ENCODE results near the gene UMODL1. TPM values are rescaled to one million over a fixed set of nuclear protein-coding genes. Genes with fewer than 3 reads are reported as not detected.

The UMODL1 gene
- polyA plus RNA-seq, 3 donors = not detected

- Histone ChIP-seq H2AFZ (ENCODE audit: insufficient read depth, low read depth, low read length, poor library complexity, severe bottlenecking) (peak overlapping the region; percentile 26), H3K79me2 (ENCODE audit: insufficient read depth, low read length) (no peaks in the 10 kb centered on the region), H3K4me2 (replicated peaks; ENCODE audit: extremely low read depth, low read length, poor library complexity, severe bottlenecking) (peak overlapping the region; percentile 86), H3K27ac (ENCODE audit: low read depth in 1 of 2, low read length in 2 of 2) (peak overlapping the region; percentile 90 to 95), H3K36me3 (replicated peaks in 1 of 2; ENCODE audit: control insufficient read depth in 1 of 2, insufficient read depth in 2 of 2, low read length in 2 of 2) (no peaks in the 10 kb centered on the region), H3K9ac (ENCODE audit: insufficient read depth, low read length, poor library complexity, severe bottlenecking) (peak overlapping the region; percentile 73), H3K9me3 (replicated peaks in 1 of 2; ENCODE audit: control insufficient read depth in 1 of 2, insufficient read depth in 1 of 2, low read length in 2 of 2) (no peaks in the 10 kb centered on the region), H3K27me3 (ENCODE audit: control insufficient read depth in 2 of 2, insufficient read depth in 2 of 2, low read length in 2 of 2) (no peaks in the 10 kb centered on the region), H4K20me1 (ENCODE audit: insufficient read depth, low read length) (no peaks in the 10 kb centered on the region), H3K4me3 (replicated peaks in 1 of 3; ENCODE audit: low read depth in 2 of 3, low read length in 3 of 3) (peak overlapping the region; percentile 4 to 72 (median 19)), H3K4me1 (ENCODE audit: control insufficient read depth in 1 of 2, insufficient read depth in 2 of 2, low read length in 2 of 2) (peaks cover 59% of the 10 kb centered on the region in 2 donors)
- no peaks in the 10 kb centered on the region for H3K36me3 Mint-ChIP-seq
- peaks cover 0 to 1% (median 0%) of the 10 kb centered on the region in 3 donors for H3K27me3 Mint-ChIP-seq (ENCODE audit: low read depth in 3 of 3)
- TF ChIP-seq CTCF (IDR thresholded peaks at IDR 0.05) = no peak
- intact Hi-C loops (cut with micrococcal nuclease) = loop anchor here (1.0 to 10.0 kb wide), 4 partner anchors 16 to 53 kb away; partner anchors contain the start of gene ZBTB21 (in 1 of the 2)
- H3K4me1 Mint-ChIP-seq = peaks cover 61% of the 10 kb centered on the region
- DNase-seq = peak; percentile 63 to 72 (median 64)
- H3K9me3 Mint-ChIP-seq = no peaks in the 10 kb centered on the region
- WGBS (ENCODE audit: insufficient coverage) = 2% methylated on average over 23 of the region's 28 CpGs
- peak overlapping the region; percentile 67 to 85 for H3K4me3 Mint-ChIP-seq
- peak overlapping the region; percentile 92 to 97 (median 94) for H3K27ac Mint-ChIP-seq
Measured at GRCh38 chr21:42063571-42064521, 7.3 kb upstream of the UMODL1 start.

- Mint-ChIP-seq H3K36me3 (no peaks in the 10 kb centered on the region), H3K9me3 (no peaks in the 10 kb centered on the region), H3K27ac (peak overlapping the region in 1 of 7 donors; percentile 18), H3K4me3 (no peak overlapping the region), H3K4me1 (peaks cover 36% of the 10 kb centered on the region), H3K27me3 (ENCODE audit: low read depth in 3 of 3) (peaks cover 0 to 3% (median 0%) of the 10 kb centered on the region in 3 donors)
- Histone ChIP-seq H3K9ac (ENCODE audit: insufficient read depth, low read length, poor library complexity, severe bottlenecking) (no peak overlapping the region), H3K27ac (ENCODE audit: low read depth in 1 of 2, low read length in 2 of 2) (no peak overlapping the region), H3K79me2 (ENCODE audit: insufficient read depth, low read length) (no peaks in the 10 kb centered on the region), H3K4me1 (ENCODE audit: control insufficient read depth in 1 of 2, insufficient read depth in 2 of 2, low read length in 2 of 2) (peaks cover 32% of the 10 kb centered on the region in 2 donors), H4K20me1 (ENCODE audit: insufficient read depth, low read length) (no peaks in the 10 kb centered on the region), H3K4me2 (replicated peaks; ENCODE audit: extremely low read depth, low read length, poor library complexity, severe bottlenecking) (no peak overlapping the region), H3K9me3 (replicated peaks in 1 of 2; ENCODE audit: control insufficient read depth in 1 of 2, insufficient read depth in 1 of 2, low read length in 2 of 2) (no peaks in the 10 kb centered on the region), H3K27me3 (ENCODE audit: control insufficient read depth in 2 of 2, insufficient read depth in 2 of 2, low read length in 2 of 2) (no peaks in the 10 kb centered on the region), H3K4me3 (replicated peaks in 1 of 3; ENCODE audit: low read depth in 2 of 3, low read length in 3 of 3) (no peak overlapping the region), H2AFZ (ENCODE audit: insufficient read depth, low read depth, low read length, poor library complexity, severe bottlenecking) (no peak overlapping the region), H3K36me3 (replicated peaks in 1 of 2; ENCODE audit: control insufficient read depth in 1 of 2, insufficient read depth in 2 of 2, low read length in 2 of 2) (no peaks in the 10 kb centered on the region)
- intact Hi-C loops (cut with micrococcal nuclease) = loop anchor here in 1 of 2 donors (10.0 kb wide), 1 partner anchor 48 kb away; no protein-coding TSS in a partner anchor
- WGBS (ENCODE audit: insufficient coverage) = 100% methylated on average over 1 of the region's 4 CpGs
- DNase-seq = no peak
- no peak for TF ChIP-seq CTCF (IDR thresholded peaks at IDR 0.05)
Measured at GRCh38 chr21:42066521-42066920, 4.6 kb upstream of the UMODL1 start.
